Stimulated activated CD8-positive, alpha-beta memory T cell treated with anti-CD3 and anti-CD28 coated beads, Interleukin-12 subunit alpha, Interleukin-12 subunit beta, amount 100 ng/mL, for 24 hours (primary cell): ENCODE data around the gene TTC36.
"Not testable (repeated sequence)": the region's sequence is repeated elsewhere in the genome, so short reads cannot be mapped to it uniquely, and the experiment has no call there.

Experiments used
- DNase-seq: peaks from one replicate; pipeline ENCODE4 v3.0.0-alpha.2; 2020; ENCODE audit errors: extremely low read depth

TTC36 gene

GRCh38 chr11:118532091-118532490 lies 4.8 kb downstream of the TTC36 start:
- DNase-seq = no peak

- no peak for DNase-seq
These were observed 5.8 kb downstream of the TTC36 start for GRCh38 chr11:118532852-118533768.

- DNase-seq = no peak
These were observed 6.8 kb downstream of the TTC36 start for GRCh38 chr11:118533769-118534729.

- no peak for DNase-seq
These were observed 8.0 kb downstream of the TTC36 start for GRCh38 chr11:118535261-118535660.

GRCh38 chr11:118536726-118537125 lies 9.5 kb downstream of the TTC36 start:
- no peak for DNase-seq

- no peak for DNase-seq
These were observed 10.2 kb downstream of the TTC36 start for GRCh38 chr11:118537409-118537980.

GRCh38 chr11:118544010-118544646 lies 16.9 kb downstream of the TTC36 start:
- no peak for DNase-seq

- DNase-seq = no peak
These were observed 17.4 kb downstream of the TTC36 start for GRCh38 chr11:118544647-118545010.

GRCh38 chr11:118545533-118545932 lies 18.3 kb downstream of the TTC36 start:
- no peak for DNase-seq

- no peak for DNase-seq
These were observed 19.9 kb downstream of the TTC36 start for GRCh38 chr11:118547132-118547531.

- DNase-seq = no peak
These were observed 25.1 kb downstream of the TTC36 start for GRCh38 chr11:118552341-118552740.

GRCh38 chr11:118560806-118561205 lies 33.5 kb downstream of the TTC36 start:
- DNase-seq = no peak

- no peak for DNase-seq
These were observed 37.8 kb downstream of the TTC36 start for GRCh38 chr11:118565051-118565450.

GRCh38 chr11:118569670-118570069 lies 42.4 kb downstream of the TTC36 start:
- DNase-seq = no peak

GRCh38 chr11:118570787-118571186 lies 43.5 kb downstream of the TTC36 start:
- DNase-seq = no peak

- not testable (repeated sequence) for DNase-seq
These were observed 44.4 kb downstream of the TTC36 start for GRCh38 chr11:118571701-118572060.

- DNase-seq = peak; percentile 43
These were observed 45.0 kb downstream of the TTC36 start, which contains the start of gene ARCN1 for GRCh38 chr11:118572061-118572980. TSS of gene ARCN1 (plus strand) at chr11:118572409. CDS start at chr11:118572548, 139 bp downstream.

- no peak for DNase-seq
These were observed 45.8 kb downstream of the TTC36 start for GRCh38 chr11:118572981-118573550.

GRCh38 chr11:118574636-118575035 lies 47.4 kb downstream of the TTC36 start:
- DNase-seq = no peak

GRCh38 chr11:118577995-118578394 lies 50.7 kb downstream of the TTC36 start:
- DNase-seq = not testable (repeated sequence)
